GM19043 (cell line): ENCODE data around the gene FOXK1.

Experiments used
- ATAC-seq: cut with Tn5 transposase; IDR thresholded peaks from one replicate; pipeline ENCODE4 v1.9.1; 2021; ENCODE audit warnings: low read depth; ENCODE audit not compliant: unreplicated experiment

The FOXK1 gene

GRCh38 chr7:4742051-4742573 is 60.0 kb downstream of the FOXK1 start:
- ATAC-seq: no peak

GRCh38 chr7:4742852-4743251 is 60.8 kb downstream of the FOXK1 start:
- no peak for ATAC-seq

- peak; percentile 69 for ATAC-seq
Measured at GRCh38 chr7:4744391-4745264, 62.5 kb downstream of the FOXK1 start.

- ATAC-seq: peak; percentile 19
Measured at GRCh38 chr7:4745265-4745919, 63.3 kb downstream of the FOXK1 start.

GRCh38 chr7:4745971-4746919 is 64.2 kb downstream of the FOXK1 start:
- ATAC-seq: no peak

GRCh38 chr7:4747013-4747412 is 64.9 kb downstream of the FOXK1 start:
- no peak for ATAC-seq

GRCh38 chr7:4747746-4748145 is 65.7 kb downstream of the FOXK1 start:
- ATAC-seq: no peak

- ATAC-seq: no peak
Measured at GRCh38 chr7:4748231-4748681, 66.2 kb downstream of the FOXK1 start.

GRCh38 chr7:4749363-4749762 is 67.3 kb downstream of the FOXK1 start:
- no peak for ATAC-seq

GRCh38 chr7:4749798-4750197 is 67.7 kb downstream of the FOXK1 start:
- ATAC-seq: no peak

GRCh38 chr7:4751398-4751947 is 69.4 kb downstream of the FOXK1 start:
- no peak for ATAC-seq

GRCh38 chr7:4753598-4754432 is 71.7 kb downstream of the FOXK1 start:
- ATAC-seq: peak; percentile 80

GRCh38 chr7:4754433-4755010 is 72.4 kb downstream of the FOXK1 start:
- no peak for ATAC-seq

GRCh38 chr7:4755045-4755444 is 73.0 kb downstream of the FOXK1 start:
- ATAC-seq: no peak

- ATAC-seq: no peak
Measured at GRCh38 chr7:4758111-4758510, 76.0 kb downstream of the FOXK1 start.

- no peak for ATAC-seq
Measured at GRCh38 chr7:4758791-4759190, 76.7 kb downstream of the FOXK1 start.

- ATAC-seq: no peak
Measured at GRCh38 chr7:4759211-4759610, 77.1 kb downstream of the FOXK1 start.

GRCh38 chr7:4760952-4761351 is 78.9 kb downstream of the FOXK1 start:
- no peak for ATAC-seq
